Measurements from ENCODE around the gene MACROD1.
"Not testable (repeated sequence)": the region's sequence is repeated elsewhere in the genome, so short reads cannot be mapped to it uniquely, and the experiment has no call there.

The MACROD1 gene

DNA sequence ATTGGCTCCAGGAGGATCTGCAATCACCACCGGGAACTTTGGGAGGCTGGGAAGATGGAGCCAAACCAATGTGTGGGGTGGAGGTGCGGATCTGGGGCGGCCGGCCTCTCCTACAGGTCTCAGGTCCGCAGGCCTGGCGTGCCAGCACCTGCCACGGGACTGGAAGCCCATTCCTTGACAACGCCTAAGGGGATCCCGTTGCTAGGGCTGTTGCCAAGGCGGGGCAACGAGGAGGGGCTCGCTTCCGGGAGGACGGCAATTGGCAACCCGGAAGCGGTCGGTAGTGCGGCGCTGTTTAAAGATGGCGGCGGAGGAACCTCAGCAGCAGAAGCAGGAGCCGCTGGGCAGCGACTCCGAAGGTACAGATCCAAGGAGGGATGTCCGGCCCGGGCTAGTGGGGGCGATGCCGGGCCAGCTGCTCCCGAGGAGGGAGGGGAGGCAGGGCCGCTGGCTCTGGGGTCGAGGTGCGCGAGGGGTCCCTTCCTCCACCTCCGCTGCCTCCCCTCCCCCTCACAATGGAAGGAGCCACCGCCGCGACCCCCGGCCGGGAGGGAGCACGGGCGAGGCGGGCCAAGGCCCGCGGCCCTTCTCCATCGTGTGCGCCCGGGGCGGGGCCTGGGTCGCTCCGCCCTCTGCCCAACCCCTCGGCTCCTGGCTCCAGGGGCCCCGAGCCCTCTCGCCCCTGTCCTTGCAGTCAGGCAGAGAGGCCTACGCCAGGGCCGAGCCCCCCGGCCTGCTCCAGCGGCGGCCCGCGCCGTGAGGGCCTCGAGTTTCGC is 179.6 kb downstream of the MACROD1 start, which contains the start of gene OTUB1:
Gene OTUB1, plus strand, starts transcription at position 283 of the 776 bp plus-strand sequence. Its CDS starts 19 bp downstream, at position 302.
- peak; percentile 86 for DNase-seq

DNA sequence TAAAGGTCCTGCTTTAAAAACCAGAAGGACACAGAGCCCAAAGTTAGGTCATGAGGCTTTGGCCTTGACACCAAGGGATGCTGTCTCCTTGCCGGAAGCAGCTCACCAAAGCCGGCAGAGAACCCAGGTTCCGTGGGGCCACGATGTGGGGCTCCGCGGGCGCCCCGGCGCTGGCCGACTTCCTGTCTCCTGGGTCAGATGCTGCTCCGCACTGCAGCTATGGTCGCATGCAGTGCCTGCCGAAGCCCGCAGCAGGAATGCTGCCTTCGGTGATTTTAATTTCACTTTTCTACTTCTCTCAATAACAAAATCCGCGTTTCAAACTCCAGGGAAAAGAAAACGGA is 180.1 kb downstream of the MACROD1 start:
- DNase-seq = peak; percentile 71

DNA sequence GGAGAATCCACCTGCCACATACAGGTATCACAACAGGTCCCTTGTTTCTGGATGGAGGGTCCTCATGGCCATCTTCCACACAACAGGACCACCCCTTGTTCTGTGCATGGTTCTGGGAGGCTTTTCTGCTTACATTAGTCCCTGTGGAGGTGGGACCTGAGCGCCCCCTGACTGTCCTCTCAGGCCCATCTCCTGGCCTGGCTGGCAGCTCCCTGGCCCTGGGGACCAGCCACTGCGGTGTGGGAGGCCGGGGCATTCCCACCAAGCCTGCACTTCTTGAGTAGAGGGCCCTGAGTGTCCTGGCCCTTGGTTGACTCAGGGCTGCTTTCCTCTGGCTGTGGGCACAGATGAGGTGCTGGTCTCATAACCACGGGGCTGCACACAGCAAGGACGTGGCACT is 186.5 kb downstream of the MACROD1 start:
- DNase-seq = no peak

GRCh38 chr11:63978551-63979239 is 187.2 kb downstream of the MACROD1 start:
- DNase-seq = no peak

- peak; percentile 98 for DNase-seq
These were observed 191.4 kb downstream of the MACROD1 start, which contains the start of gene COX8A for GRCh38 chr11:63974259-63975143. Gene COX8A (plus strand): TSS chr11:63974620. CDS start chr11:63974681, 61 bp downstream.

GRCh38 chr11:63973912-63974258 is 192.0 kb downstream of the MACROD1 start:
- DNase-seq = not testable (repeated sequence)

DNA sequence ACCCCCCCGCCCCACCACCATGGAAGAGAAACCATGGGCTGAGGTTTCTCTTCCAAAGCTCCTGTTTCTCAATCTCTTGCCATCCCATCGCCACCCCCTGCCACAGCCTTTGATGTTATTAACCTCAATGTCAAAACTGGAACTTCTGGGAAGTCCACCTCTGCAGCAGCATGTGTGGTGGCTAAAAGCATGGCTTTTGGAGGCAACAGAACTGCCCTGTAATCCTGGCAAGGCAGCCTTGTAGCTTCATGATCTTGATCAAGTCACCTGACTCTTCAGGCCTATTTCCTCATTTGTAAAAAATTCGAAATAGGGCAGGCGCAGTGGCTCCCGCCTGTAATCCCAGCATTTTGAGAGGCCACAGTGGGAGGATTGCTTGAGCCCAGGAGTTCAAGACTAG is 195.0 kb downstream of the MACROD1 start:
- DNase-seq = no peak

GRCh38 chr11:63969461-63969860 is 196.5 kb downstream of the MACROD1 start:
- DNase-seq = no peak

DNA sequence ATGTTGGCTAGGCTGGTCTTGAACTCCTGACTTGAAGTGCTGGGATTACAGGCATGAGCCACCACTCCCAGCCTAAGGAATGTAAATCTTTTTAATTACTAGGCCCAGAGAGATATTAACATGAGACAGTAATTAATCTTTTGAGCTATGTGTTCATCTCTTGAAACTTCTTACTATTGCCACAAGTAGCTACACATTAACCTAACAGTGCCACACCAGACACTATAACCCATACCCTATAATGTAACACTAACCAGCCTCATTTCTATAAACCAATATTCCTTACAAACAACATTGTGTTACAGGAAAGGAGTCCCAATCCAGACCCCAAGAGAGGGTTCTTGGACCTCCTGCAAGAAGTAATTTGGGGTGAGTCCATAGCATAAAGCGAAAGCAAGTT is 199.5 kb downstream of the MACROD1 start:
- no peak for DNase-seq

DNA sequence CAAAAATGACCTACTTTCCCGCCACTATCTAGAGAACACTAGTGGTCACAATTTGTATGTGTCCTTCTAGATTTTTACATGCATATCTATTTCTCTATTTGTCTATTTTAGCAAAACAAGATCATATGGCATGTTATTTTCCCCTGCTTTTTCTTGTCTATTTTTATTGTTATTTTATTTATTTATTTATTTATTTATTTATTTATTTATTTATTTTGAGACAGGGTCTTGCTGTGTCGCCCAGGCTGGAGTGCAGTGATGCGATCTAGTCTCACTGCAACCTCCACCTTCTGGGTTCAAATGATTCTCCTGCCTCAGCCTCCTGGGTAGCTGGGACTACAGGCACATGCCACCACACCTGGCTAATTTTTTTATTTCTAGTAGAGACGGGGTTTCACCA is 202.0 kb downstream of the MACROD1 start:
- not testable (repeated sequence) for DNase-seq

- DNase-seq = peak; percentile 32
These were observed 204.1 kb downstream of the MACROD1 start for GRCh38 chr11:63961608-63962412.

- DNase-seq = no peak
These were observed 207.9 kb downstream of the MACROD1 start for GRCh38 chr11:63958008-63958407.

- DNase-seq = no peak
These were observed 213.3 kb downstream of the MACROD1 start for GRCh38 chr11:63952570-63952969.

- peak; percentile 44 for DNase-seq
These were observed 214.0 kb downstream of the MACROD1 start for GRCh38 chr11:63951779-63952536.

Data from CD4-positive, alpha-beta T cell treated with Interleukin-4 for 4 hours (primary cell).